HL-60 (cell line): Measurements from ENCODE around the gene DACT2.
"Not testable (repeated sequence)": the region's sequence is repeated elsewhere in the genome, so short reads cannot be mapped to it uniquely, and the experiment has no call there.

Source experiments
- DNase-seq, 2 experiments: peaks; one replicate each; pipeline ENCODE4 v3.0.0-alpha.2; 2010 to 2020; ENCODE audit warnings: low read depth in 1 of 2, low spot score in 1 of 2
- H3K27ac ChIP-seq: fragments of 250-450 bp; sonication (Bioruptor Pico); replicated peaks from 2 replicates; pipeline ENCODE4 v1.5.1; 2020; ENCODE audit warnings: mild to moderate bottlenecking, moderate library complexity
- H3K27me3 ChIP-seq: fragments of 250-450 bp; sonication (Bioruptor Pico); 2 replicates; pipeline ENCODE4 v1.5.1; 2021; ENCODE audit warnings: mild to moderate bottlenecking, moderate library complexity; ENCODE audit not compliant: insufficient read depth, poor library complexity, severe bottlenecking
- H3K4me3 ChIP-seq: replicated peaks from 2 replicates; pipeline ENCODE4 v1.5.1; 2011; ENCODE audit warnings: mild to moderate bottlenecking, control low read depth, low read length; ENCODE audit not compliant: insufficient read depth
- GABPA ChIP-seq: IDR thresholded peaks from 2 replicates; pipeline ENCODE4 v1.6.1; 2012; ENCODE audit warnings: low read depth
- POLR2AphosphoS5 ChIP-seq: IDR thresholded peaks from 2 replicates; pipeline ENCODE4 v1.6.1; 2012; ENCODE audit warnings: low read depth
- REST ChIP-seq: IDR thresholded peaks from 2 replicates; pipeline ENCODE4 v1.6.1; 2012; ENCODE audit warnings: low read depth; ENCODE audit not compliant: insufficient replicate concordance
- SPI1 ChIP-seq: IDR thresholded peaks from 2 replicates; pipeline ENCODE4 v1.6.1; 2012; ENCODE audit warnings: low read depth, mild to moderate bottlenecking, borderline replicate concordance
- TF ChIP-seq, protein P1 (sequence below): IDR thresholded peaks from one replicate; pipeline ENCODE4 v1.5.1; 2011; ENCODE audit warnings: low read length, control low read depth, inconsistent platforms; ENCODE audit not compliant: insufficient read depth

DACT2 gene

GRCh38 chr6:168283686-168284025 lies 35.9 kb downstream of the DACT2 start:
- H3K27ac ChIP-seq, result no peak overlapping the region
- no peak overlapping the region for H3K4me3 ChIP-seq
- TF ChIP-seq SPI1, result no peak
- TF ChIP-seq GABPA, result no peak
- no peak for TF ChIP-seq POLR2AphosphoS5
- TF ChIP-seq, protein P1, sequence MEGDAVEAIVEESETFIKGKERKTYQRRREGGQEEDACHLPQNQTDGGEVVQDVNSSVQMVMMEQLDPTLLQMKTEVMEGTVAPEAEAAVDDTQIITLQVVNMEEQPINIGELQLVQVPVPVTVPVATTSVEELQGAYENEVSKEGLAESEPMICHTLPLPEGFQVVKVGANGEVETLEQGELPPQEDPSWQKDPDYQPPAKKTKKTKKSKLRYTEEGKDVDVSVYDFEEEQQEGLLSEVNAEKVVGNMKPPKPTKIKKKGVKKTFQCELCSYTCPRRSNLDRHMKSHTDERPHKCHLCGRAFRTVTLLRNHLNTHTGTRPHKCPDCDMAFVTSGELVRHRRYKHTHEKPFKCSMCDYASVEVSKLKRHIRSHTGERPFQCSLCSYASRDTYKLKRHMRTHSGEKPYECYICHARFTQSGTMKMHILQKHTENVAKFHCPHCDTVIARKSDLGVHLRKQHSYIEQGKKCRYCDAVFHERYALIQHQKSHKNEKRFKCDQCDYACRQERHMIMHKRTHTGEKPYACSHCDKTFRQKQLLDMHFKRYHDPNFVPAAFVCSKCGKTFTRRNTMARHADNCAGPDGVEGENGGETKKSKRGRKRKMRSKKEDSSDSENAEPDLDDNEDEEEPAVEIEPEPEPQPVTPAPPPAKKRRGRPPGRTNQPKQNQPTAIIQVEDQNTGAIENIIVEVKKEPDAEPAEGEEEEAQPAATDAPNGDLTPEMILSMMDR, result no peak
- TF ChIP-seq REST, result no peak
- DNase-seq, result no peak
- no peaks in the 10 kb centered on the region for H3K27me3 ChIP-seq

DNA sequence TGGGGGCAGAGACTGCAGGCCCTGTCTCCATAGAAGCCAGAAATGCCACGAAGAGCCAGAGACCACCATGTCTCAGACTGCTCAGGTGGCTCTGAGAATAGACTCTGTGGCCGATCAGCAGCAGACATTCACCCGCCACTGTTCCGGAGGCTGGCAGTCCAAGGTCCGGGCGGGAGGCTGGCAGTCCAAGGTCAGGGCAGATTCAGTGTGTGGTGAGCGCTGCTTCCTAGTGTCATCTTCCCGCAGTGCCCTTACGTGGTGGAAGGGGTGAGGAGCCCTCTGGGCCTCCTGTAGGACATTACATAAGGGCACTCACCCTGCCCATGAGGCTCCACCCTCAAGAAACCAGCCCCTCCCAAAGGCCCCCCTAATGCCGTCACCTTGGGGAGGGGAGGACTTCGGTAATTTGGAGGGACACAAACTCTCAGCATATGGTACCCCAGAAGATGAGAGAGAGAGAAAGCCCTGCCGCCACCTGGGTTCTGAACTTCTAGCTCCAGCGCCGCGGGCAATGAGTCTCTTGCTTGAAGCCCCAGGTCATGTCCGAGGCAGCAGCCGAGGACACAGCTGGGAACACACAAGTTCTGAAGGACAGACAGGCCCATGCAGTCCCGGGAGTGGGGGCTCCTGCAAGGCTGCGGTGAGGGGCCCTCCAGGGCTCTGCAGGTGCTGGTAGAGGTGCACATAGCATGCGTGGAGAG lies 36.4 kb downstream of the DACT2 start:
- no peak for DNase-seq
- no peak overlapping the region for H3K27ac ChIP-seq
- H3K4me3 ChIP-seq, result no peak overlapping the region
- H3K27me3 ChIP-seq, result no peaks in the 10 kb centered on the region
- TF ChIP-seq REST (no peak), SPI1 (no peak), POLR2AphosphoS5 (no peak), GABPA (no peak)
- TF ChIP-seq, protein P1, result no peak

GRCh38 chr6:168281826-168282225 lies 37.8 kb downstream of the DACT2 start:
- H3K27ac ChIP-seq, result no peak overlapping the region
- TF ChIP-seq REST (no peak), POLR2AphosphoS5 (no peak), GABPA (no peak), SPI1 (no peak)
- H3K4me3 ChIP-seq, result no peak overlapping the region
- DNase-seq, result no peak
- no peaks in the 10 kb centered on the region for H3K27me3 ChIP-seq

DNA sequence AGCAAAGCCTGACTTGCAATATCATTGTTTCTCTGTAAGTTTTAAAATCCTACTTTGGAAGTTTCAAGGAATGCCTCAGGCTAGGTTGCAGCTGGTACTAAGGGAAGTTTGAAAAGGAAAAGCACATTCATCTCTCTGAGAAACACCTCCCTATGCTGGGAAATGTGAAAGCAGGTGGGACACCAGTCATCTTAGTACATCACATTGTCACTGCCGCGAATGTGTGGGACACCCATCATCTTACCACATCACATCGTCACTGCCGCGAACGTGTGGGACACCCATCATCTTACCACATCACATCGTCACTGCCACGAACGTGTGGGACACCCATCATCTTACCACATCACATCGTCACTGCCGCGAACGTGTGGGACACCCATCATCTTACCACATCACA lies 38.3 kb downstream of the DACT2 start:
- not testable (repeated sequence) for H3K27ac ChIP-seq, H3K27me3 ChIP-seq, DNase-seq, H3K4me3 ChIP-seq
